H9 (cell line): ENCODE data around the gene TMPRSS6. TPM values are rescaled to one million over a fixed set of nuclear protein-coding genes. Genes with fewer than 3 reads are reported as not detected.

ENCODE experiments used
- DNase-seq: peaks from one replicate; pipeline ENCODE4 v3.0.0-alpha.2; 2017
- H2AFZ ChIP-seq: one replicate; pipeline ENCODE4 v1.6.1; 2013; ENCODE audit warnings: mild to moderate bottlenecking, low read length, control low read depth, moderate library complexity
- H2AK5ac ChIP-seq: 2 replicates; pipeline ENCODE4 v1.6.1; 2013; ENCODE audit warnings: low read length, control low read depth, mixed read lengths; ENCODE audit not compliant: insufficient read length
- H2BK120ac ChIP-seq: one replicate; pipeline ENCODE4 v1.6.1; 2013; ENCODE audit warnings: low read depth, mild to moderate bottlenecking, low read length, control low read depth, inconsistent platforms; ENCODE audit not compliant: poor library complexity, severe bottlenecking
- H2BK12ac ChIP-seq: 2 replicates; pipeline ENCODE4 v1.6.1; 2013; ENCODE audit warnings: low read length, control low read depth, mixed read lengths, low read depth; ENCODE audit not compliant: insufficient read length
- H2BK15ac ChIP-seq: 2 replicates; pipeline ENCODE4 v1.6.1; 2013; ENCODE audit warnings: low read depth, low read length, control low read depth
- H2BK20ac ChIP-seq: one replicate; pipeline ENCODE4 v1.6.1; 2013; ENCODE audit warnings: low read depth, mild to moderate bottlenecking, low read length, control low read depth, inconsistent platforms; ENCODE audit not compliant: poor library complexity, severe bottlenecking
- H2BK5ac ChIP-seq: 2 replicates; pipeline ENCODE4 v1.6.1; 2013; ENCODE audit warnings: low read length, control low read depth, mixed read lengths; ENCODE audit not compliant: insufficient read length
- H3K14ac ChIP-seq: 2 replicates; pipeline ENCODE4 v1.6.1; 2013; ENCODE audit warnings: low read length, control low read depth; ENCODE audit not compliant: insufficient read depth
- H3K18ac ChIP-seq: 2 replicates; pipeline ENCODE4 v1.6.1; 2013; ENCODE audit warnings: low read depth, mild to moderate bottlenecking, mixed read lengths, low read length, control low read depth; ENCODE audit not compliant: insufficient read length
- H3K23ac ChIP-seq: 2 replicates; pipeline ENCODE4 v1.6.1; 2013; ENCODE audit warnings: low read length, control low read depth, mixed read lengths, low read depth; ENCODE audit not compliant: insufficient read length
- H3K23me2 ChIP-seq: 2 replicates; pipeline ENCODE4 v1.6.1; 2013; ENCODE audit warnings: low read depth, mild to moderate bottlenecking, mixed read lengths, low read length, control low read depth; ENCODE audit not compliant: insufficient read length, poor library complexity, severe bottlenecking
- H3K27ac ChIP-seq: 2 replicates; pipeline ENCODE4 v1.5.1; 2013; ENCODE audit warnings: low read length, control low read depth, mixed read lengths, low read depth; ENCODE audit not compliant: insufficient read length
- H3K27me3 ChIP-seq: 2 replicates; pipeline ENCODE4 v1.6.1; 2013; ENCODE audit warnings: low read length, control low read depth, inconsistent platforms; ENCODE audit not compliant: insufficient read depth
- H3K4ac ChIP-seq: 2 replicates; pipeline ENCODE4 v1.6.1; 2013; ENCODE audit warnings: low read depth, mild to moderate bottlenecking, control low read depth, inconsistent platforms, low read length, moderate library complexity
- H3K4me1 ChIP-seq: 2 replicates; pipeline ENCODE4 v1.6.1; 2013; ENCODE audit warnings: low read length, control low read depth, inconsistent platforms; ENCODE audit not compliant: insufficient read depth
- H3K4me2 ChIP-seq: 2 replicates; pipeline ENCODE4 v1.6.1; 2013; ENCODE audit warnings: low read length, control low read depth, mixed read lengths; ENCODE audit not compliant: insufficient read length, insufficient read depth
- H3K56ac ChIP-seq: 2 replicates; pipeline ENCODE4 v1.6.1; 2013; ENCODE audit warnings: low read depth, mild to moderate bottlenecking, mixed read lengths, low read length, control low read depth; ENCODE audit not compliant: insufficient read length
- H3K79me1 ChIP-seq: 2 replicates; pipeline ENCODE4 v1.6.1; 2013; ENCODE audit warnings: low read depth, mild to moderate bottlenecking, moderate library complexity, low read length, control low read depth, inconsistent platforms; ENCODE audit not compliant: insufficient read depth, poor library complexity, severe bottlenecking
- H3K79me2 ChIP-seq: 2 replicates; pipeline ENCODE4 v1.6.1; 2013; ENCODE audit warnings: low read length, control low read depth, inconsistent platforms; ENCODE audit not compliant: insufficient read depth
- H3K9ac ChIP-seq: 2 replicates; pipeline ENCODE4 v1.6.1; 2013; ENCODE audit warnings: low read length, control low read depth, mixed read lengths; ENCODE audit not compliant: insufficient read length; ENCODE audit errors: extremely low read depth
- H3K9me3 ChIP-seq: one replicate; pipeline ENCODE4 v1.6.1; 2013; ENCODE audit warnings: low read depth, low read length, inconsistent platforms; ENCODE audit not compliant: control insufficient read depth
- H3T11ph ChIP-seq: one replicate; pipeline ENCODE4 v1.6.1; 2013; ENCODE audit warnings: mild to moderate bottlenecking, low read length, control low read depth, inconsistent platforms
- H4K20me1 ChIP-seq: one replicate; pipeline ENCODE4 v1.6.1; 2013; ENCODE audit not compliant: control insufficient read depth, insufficient read length, insufficient read depth
- H4K5ac ChIP-seq: 2 replicates; pipeline ENCODE4 v1.6.1; 2013; ENCODE audit warnings: low read depth, mild to moderate bottlenecking, mixed read lengths, low read length, control low read depth; ENCODE audit not compliant: insufficient read length
- H4K8ac ChIP-seq: replicated peaks from 2 replicates; pipeline ENCODE4 v1.6.1; 2013; ENCODE audit warnings: low read length, control low read depth, mixed read lengths, low read depth; ENCODE audit not compliant: insufficient read length
- H4K91ac ChIP-seq: 2 replicates; pipeline ENCODE4 v1.6.1; 2013; ENCODE audit warnings: low read depth, mild to moderate bottlenecking, moderate library complexity, mixed read lengths, low read length, control low read depth; ENCODE audit not compliant: insufficient read length
- H3K27ac Mint-ChIP-seq, 3 experiments: 2 replicates in 2 of 3; 3 replicates in 1 of 3; pipeline ENCODE4 v1.8.0; 2020 to 2021; ENCODE audit warnings: mixed read lengths in 3 of 3, mild to moderate bottlenecking in 1 of 3, moderate library complexity in 1 of 3
- H3K27me3 Mint-ChIP-seq: 2 replicates; pipeline ENCODE4 v1.8.0; 2021; ENCODE audit warnings: low read depth, mild to moderate bottlenecking, moderate library complexity, mixed read lengths
- H3K36me3 Mint-ChIP-seq, 3 experiments: 2 replicates in 2 of 3; 3 replicates in 1 of 3; pipeline ENCODE4 v1.8.0; 2020 to 2021; ENCODE audit warnings: low read depth in 3 of 3, mixed read lengths in 3 of 3; ENCODE audit not compliant: insufficient read depth in 1 of 3
- H3K4me1 Mint-ChIP-seq, 2 experiments: 2 replicates each; pipeline ENCODE4 v1.8.0; 2020; ENCODE audit warnings: mixed read lengths in 2 of 2
- H3K4me3 Mint-ChIP-seq, 2 experiments: 2 replicates in 1 of 2; 3 replicates in 1 of 2; pipeline ENCODE4 v1.8.0; 2020 to 2021; ENCODE audit warnings: mild to moderate bottlenecking in 2 of 2, mixed read lengths in 2 of 2, moderate library complexity in 1 of 2
- H3K9me3 Mint-ChIP-seq, 2 experiments: 2 replicates in 1 of 2; 3 replicates in 1 of 2; pipeline ENCODE4 v1.8.0; 2020; ENCODE audit warnings: mild to moderate bottlenecking in 2 of 2, mixed read lengths in 2 of 2, moderate library complexity in 1 of 2
- WGBS: extraction: QIAGEN DNeasy Blood & Tissue Kit; methylation state at CpG from one replicate; pipeline ENCODE4 v1.1.7; 2013; ENCODE audit warnings: missing lambda C conversion rate, low lambda C conversion rate, mixed read lengths; ENCODE audit not compliant: insufficient read length; ENCODE audit errors: extremely low coverage; 5-methylcytosine and 5-hydroxymethylcytosine counted together
- total RNA-seq: library from RNA; stranded (reverse); gene quantifications from 2 replicates; pipeline ENCODE4 v1.2.1, GENCODE V29; 2021
- TF ChIP-seq, protein P1 (sequence below): fragments of 200-600 bp; sonication (generic); conservative IDR thresholded peaks from 3 replicates; pipeline ENCODE4 v1.8.0; 2021; ENCODE audit warnings: antibody characterized with exemption, mild to moderate bottlenecking

Gene TMPRSS6
- total RNA-seq, 1 experiment from 2014 or later: not detected

DNA sequence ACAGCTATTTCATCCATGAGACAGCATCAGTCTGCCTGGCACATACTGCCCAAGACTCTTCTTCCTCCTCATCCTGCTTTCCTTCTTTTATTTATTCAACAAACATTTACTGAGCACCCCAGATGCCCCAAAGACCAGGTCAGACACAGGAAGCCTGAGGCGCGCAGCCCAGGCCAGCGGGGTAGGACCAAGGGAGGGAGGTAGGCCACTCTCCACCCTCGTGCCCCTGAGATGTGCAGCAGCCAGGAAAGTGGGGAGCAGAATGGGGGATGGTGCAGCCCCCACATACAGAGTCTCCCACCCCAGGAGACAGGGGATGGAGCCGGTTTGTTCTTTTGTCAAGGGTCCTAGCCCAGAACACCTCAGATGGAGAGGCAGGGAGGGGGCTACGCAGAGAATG is 44.4 kb upstream of the TMPRSS6 start:
- Histone ChIP-seq H4K5ac (no peak overlapping the region), H4K91ac (no peak overlapping the region), H3K23ac (no peak overlapping the region), H3K56ac (no peak overlapping the region), H2BK20ac (no peak overlapping the region), H3K23me2 (no peaks in the 10 kb centered on the region), H3K79me2 (no peaks in the 10 kb centered on the region), H2AK5ac (no peak overlapping the region), H3K79me1 (no peaks in the 10 kb centered on the region), H2BK5ac (no peak overlapping the region), H2BK12ac (no peak overlapping the region), H3K4me2 (no peak overlapping the region), H2BK15ac (no peak overlapping the region), H3K27ac (no peak overlapping the region), H3K9me3 (no peaks in the 10 kb centered on the region), H2AFZ (no peak overlapping the region), H3T11ph (no peak overlapping the region), H3K14ac (no peak overlapping the region), H3K4ac (no peak overlapping the region), H4K8ac (no peak overlapping the region), H2BK120ac (no peak overlapping the region), H3K27me3 (no peaks in the 10 kb centered on the region), H3K4me1 (no peaks in the 10 kb centered on the region; the same call in 1 of the 2 replicates), H4K20me1 (no peaks in the 10 kb centered on the region), H3K18ac (no peak overlapping the region), H3K9ac (no peak overlapping the region)
- no peak overlapping the region for H3K4me3 Mint-ChIP-seq
- H3K36me3 Mint-ChIP-seq: peaks cover 0 to 7% (median 0%) of the 10 kb centered on the region in 3 experiments; a peak in 3 of 7 replicates
- peaks cover 43% of the 10 kb centered on the region for H3K27me3 Mint-ChIP-seq
- TF ChIP-seq, protein P1, sequence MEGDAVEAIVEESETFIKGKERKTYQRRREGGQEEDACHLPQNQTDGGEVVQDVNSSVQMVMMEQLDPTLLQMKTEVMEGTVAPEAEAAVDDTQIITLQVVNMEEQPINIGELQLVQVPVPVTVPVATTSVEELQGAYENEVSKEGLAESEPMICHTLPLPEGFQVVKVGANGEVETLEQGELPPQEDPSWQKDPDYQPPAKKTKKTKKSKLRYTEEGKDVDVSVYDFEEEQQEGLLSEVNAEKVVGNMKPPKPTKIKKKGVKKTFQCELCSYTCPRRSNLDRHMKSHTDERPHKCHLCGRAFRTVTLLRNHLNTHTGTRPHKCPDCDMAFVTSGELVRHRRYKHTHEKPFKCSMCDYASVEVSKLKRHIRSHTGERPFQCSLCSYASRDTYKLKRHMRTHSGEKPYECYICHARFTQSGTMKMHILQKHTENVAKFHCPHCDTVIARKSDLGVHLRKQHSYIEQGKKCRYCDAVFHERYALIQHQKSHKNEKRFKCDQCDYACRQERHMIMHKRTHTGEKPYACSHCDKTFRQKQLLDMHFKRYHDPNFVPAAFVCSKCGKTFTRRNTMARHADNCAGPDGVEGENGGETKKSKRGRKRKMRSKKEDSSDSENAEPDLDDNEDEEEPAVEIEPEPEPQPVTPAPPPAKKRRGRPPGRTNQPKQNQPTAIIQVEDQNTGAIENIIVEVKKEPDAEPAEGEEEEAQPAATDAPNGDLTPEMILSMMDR: no peak
- no peak overlapping the region for H3K27ac Mint-ChIP-seq
- DNase-seq: no peak
- WGBS: no CpG with 5 or more reads among the region's 6 CpGs
- peaks cover 8 to 9% of the 10 kb centered on the region in 2 experiments for H3K4me1 Mint-ChIP-seq
- H3K9me3 Mint-ChIP-seq: peaks cover 0 to 19% of the 10 kb centered on the region in 2 experiments; a peak in 2 of 5 replicates
